ENCODE data around the gene DIPK1B.

DNA sequence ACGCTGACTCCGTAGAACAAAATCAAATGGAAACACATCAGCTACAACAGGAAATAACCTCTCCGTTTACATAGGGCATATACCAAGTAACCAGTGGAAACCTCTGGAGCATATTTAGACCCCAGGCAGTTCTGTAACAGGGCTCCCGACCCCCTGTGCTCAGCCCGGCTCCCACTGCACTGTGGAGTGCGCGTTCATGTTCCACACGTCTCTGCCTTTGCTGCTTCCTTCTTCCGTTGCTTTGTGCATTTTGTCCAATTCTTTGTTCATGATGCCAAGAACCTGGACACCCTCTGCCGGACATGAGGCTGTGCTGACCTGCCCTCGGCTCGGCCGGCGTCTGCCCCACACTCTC lies 19.3 kb upstream of the DIPK1B start:
- TF ChIP-seq POLR2A (IDR thresholded peaks at IDR 0.05; ENCODE audit: low read depth, low read length) (no peak), POLR2AphosphoS5 (IDR thresholded peaks at IDR 0.05; ENCODE audit: low read depth, low read length) (no peak)
